ENCODE data around the gene PLEKHH1.

DNA sequence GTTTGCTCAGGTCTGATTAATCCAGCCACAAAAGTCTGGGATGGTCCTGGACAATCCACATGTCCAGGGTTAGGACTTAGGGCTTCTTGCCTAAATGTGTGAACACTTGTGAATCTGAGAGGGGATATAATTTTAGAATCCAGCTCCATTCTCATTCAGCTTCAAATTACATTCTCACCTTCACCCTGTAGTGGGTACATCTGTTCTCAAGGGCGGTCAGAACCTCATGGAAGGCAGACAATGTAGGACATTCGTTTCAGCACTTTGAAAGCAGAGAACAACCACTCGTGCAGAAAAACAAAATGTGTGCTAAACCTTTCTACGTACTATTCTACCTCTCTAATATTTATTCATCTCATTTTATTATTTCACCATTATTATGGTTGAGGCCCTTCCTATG is 45.8 kb upstream of the PLEKHH1 start:
- no peak for TF ChIP-seq CTCF (IDR thresholded peaks at IDR 0.05; ENCODE audit: low read depth, low read length)
- TF ChIP-seq, protein P1, sequence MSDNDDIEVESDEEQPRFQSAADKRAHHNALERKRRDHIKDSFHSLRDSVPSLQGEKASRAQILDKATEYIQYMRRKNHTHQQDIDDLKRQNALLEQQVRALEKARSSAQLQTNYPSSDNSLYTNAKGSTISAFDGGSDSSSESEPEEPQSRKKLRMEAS (IDR thresholded peaks at IDR 0.05; ENCODE audit: low read depth, low read length): no peak

Measured in NB4 (cell line).